Mesodermal cell (in vitro differentiated cells): ENCODE data around the gene RPL15.

Experiments
- H3K27ac ChIP-seq: 2 replicates; pipeline ENCODE4 v1.7.0; 2013; ENCODE audit warnings: mild to moderate bottlenecking, low read depth, low read length, moderate library complexity; ENCODE audit not compliant: severe bottlenecking
- H3K36me3 ChIP-seq: 2 replicates; pipeline ENCODE4 v1.7.1; 2013; ENCODE audit warnings: mild to moderate bottlenecking, low read length, moderate library complexity; ENCODE audit not compliant: control insufficient read depth, insufficient read depth
- H3K4me1 ChIP-seq: one replicate; pipeline ENCODE4 v1.7.1; 2013; ENCODE audit warnings: mild to moderate bottlenecking, low read length; ENCODE audit not compliant: insufficient read depth, control insufficient read depth, poor library complexity, severe bottlenecking
- H3K4me3 ChIP-seq: 2 replicates; pipeline ENCODE4 v1.7.0; 2013; ENCODE audit warnings: low read length, control low read depth, mild to moderate bottlenecking; ENCODE audit not compliant: insufficient read depth, poor library complexity, severe bottlenecking; ENCODE audit errors: extremely low read depth
- H3K9me3 ChIP-seq: 2 replicates; pipeline ENCODE4 v1.7.1; 2013; ENCODE audit warnings: mild to moderate bottlenecking, low read length, moderate library complexity; ENCODE audit not compliant: control insufficient read depth
- WGBS, 2 experiments: methylation state at CpG; one replicate each; pipeline ENCODE4 v1.1.5; 2013; ENCODE audit warnings: missing lambda C conversion rate in 2 of 2; ENCODE audit not compliant: insufficient coverage in 2 of 2; 5-methylcytosine and 5-hydroxymethylcytosine counted together

The RPL15 gene

DNA sequence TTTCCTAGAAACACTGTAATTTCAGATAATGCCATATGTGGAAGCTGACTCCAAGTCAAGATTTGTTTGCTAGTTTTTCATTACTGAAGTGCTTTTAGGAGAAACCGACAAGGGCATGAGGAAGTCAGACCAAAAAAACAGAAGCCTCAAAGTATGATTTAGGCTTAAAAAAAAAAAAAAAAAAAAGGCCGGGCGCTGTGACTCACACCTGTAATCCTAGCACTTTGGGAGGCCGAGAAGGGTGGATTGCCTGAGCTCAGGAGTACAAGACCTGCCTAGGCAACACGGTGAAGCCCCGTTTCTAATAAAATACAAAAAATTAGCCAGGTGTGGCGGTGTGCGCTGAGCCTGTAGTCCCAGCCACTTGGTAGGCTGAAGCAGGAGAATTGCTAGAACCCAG is 11.6 kb downstream of the RPL15 start:
- H3K4me3 ChIP-seq, result no peak overlapping the region
- 87 to 92% methylated on average over 3 to 5 of the region's 8 CpGs for WGBS, 2 experiments
- no peaks in the 10 kb centered on the region for H3K36me3 ChIP-seq
- H3K4me1 ChIP-seq, result peaks cover 13% of the 10 kb centered on the region
- H3K27ac ChIP-seq, result no peak overlapping the region
- no peaks in the 10 kb centered on the region for H3K9me3 ChIP-seq

DNA sequence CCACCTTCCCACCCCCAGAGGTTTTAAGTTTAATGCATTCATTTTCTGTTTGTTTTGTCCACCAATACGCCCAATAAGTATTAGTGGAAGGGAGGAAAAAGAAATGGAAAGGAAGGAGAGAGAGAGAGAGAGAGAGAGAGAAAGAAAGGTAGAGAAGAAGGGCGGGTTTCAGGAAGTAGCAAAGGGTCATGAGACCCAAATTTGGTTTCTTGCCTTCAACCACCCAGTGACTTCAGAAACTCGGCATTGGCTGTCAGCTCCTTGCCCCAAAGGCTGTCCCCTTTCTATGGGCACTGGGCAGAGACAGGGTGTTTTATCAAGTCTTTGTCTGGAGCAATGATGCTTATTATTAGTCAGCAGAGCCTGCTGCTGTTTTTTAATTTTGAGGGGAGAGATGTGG is 14.7 kb downstream of the RPL15 start:
- 90 to 100% methylated on average over 2 to 3 of the region's 3 CpGs for WGBS, 2 experiments
- H3K9me3 ChIP-seq, result no peaks in the 10 kb centered on the region
- H3K4me3 ChIP-seq, result no peak overlapping the region
- H3K4me1 ChIP-seq, result peaks cover 7% of the 10 kb centered on the region
- H3K36me3 ChIP-seq, result no peaks in the 10 kb centered on the region
- no peak overlapping the region for H3K27ac ChIP-seq

DNA sequence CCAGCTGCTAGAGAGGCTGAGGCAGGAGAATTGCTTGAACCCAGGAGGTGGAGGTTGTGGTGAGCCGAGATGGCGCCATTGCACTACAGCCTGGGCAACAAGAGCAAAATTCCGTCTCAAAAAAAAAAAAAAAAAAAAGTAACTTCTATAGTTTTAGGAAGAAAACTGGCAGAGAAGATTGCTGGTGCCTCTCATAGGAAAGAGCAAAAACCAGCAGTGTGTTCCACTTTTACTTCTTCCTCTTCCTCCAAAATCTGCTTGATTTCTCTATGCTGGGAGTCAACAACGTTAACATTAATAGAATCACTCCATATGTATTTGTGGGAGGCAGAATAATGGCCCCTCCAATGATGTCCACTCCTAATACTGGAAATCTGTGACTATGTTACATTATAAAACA is 15.6 kb downstream of the RPL15 start:
- WGBS, 2 experiments, result 93% methylated on average over 2 of the region's 4 CpGs; no CpG with 5 or more reads in 1 of the 2 experiments
- no peaks in the 10 kb centered on the region for H3K9me3 ChIP-seq
- H3K4me1 ChIP-seq, result peaks cover 7% of the 10 kb centered on the region
- H3K36me3 ChIP-seq, result no peaks in the 10 kb centered on the region
- H3K27ac ChIP-seq, result no peak overlapping the region
- H3K4me3 ChIP-seq, result no peak overlapping the region

GRCh38 chr3:23934253-23934652 is 17.3 kb downstream of the RPL15 start:
- 68 to 91% methylated on average over 3 to 4 of the region's 4 CpGs for WGBS, 2 experiments
- Histone ChIP-seq H3K4me3 (no peak overlapping the region), H3K4me1 (peaks cover 2% of the 10 kb centered on the region), H3K27ac (no peak overlapping the region), H3K36me3 (no peaks in the 10 kb centered on the region), H3K9me3 (peaks cover 8% of the 10 kb centered on the region)

GRCh38 chr3:23937296-23937695 is 20.4 kb downstream of the RPL15 start:
- Histone ChIP-seq H3K4me1 (no peaks in the 10 kb centered on the region), H3K27ac (no peak overlapping the region), H3K4me3 (no peak overlapping the region), H3K9me3 (peaks cover 8% of the 10 kb centered on the region), H3K36me3 (no peaks in the 10 kb centered on the region)
- no CpG with 5 or more reads among the region's 1 CpG for WGBS, 2 experiments

DNA sequence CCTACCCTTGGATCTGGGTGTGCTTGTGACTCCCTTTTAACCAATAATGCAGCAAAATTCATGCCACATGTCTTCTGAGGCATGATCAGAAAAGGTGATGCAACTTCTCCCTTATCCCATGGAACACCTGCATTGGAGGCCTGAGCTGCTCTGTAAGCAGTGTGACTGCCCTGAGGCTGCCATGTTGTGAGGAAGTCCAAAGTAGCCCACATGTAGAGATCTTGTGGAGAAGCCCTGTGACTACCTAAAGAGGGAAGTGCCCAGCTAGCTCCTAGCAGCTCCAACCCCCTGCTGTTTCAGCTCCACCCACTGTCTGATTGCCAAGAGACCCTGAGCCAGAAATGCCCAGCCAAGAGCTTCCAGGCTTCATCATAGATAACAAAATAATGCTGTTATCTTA is 21.8 kb downstream of the RPL15 start:
- no peak overlapping the region for H3K4me3 ChIP-seq
- H3K36me3 ChIP-seq, result no peaks in the 10 kb centered on the region
- H3K27ac ChIP-seq, result no peak overlapping the region
- peaks cover 8% of the 10 kb centered on the region for H3K9me3 ChIP-seq
- H3K4me1 ChIP-seq, result no peaks in the 10 kb centered on the region

GRCh38 chr3:23940775-23941174 is 23.8 kb downstream of the RPL15 start:
- 83 to 90% methylated on average over 3 to 4 of the region's 5 CpGs for WGBS, 2 experiments
- peaks cover 8% of the 10 kb centered on the region for H3K9me3 ChIP-seq
- H3K27ac ChIP-seq, result peak overlapping the region; percentile 57
- no peaks in the 10 kb centered on the region for H3K4me1 ChIP-seq
- H3K4me3 ChIP-seq, result no peak overlapping the region
- H3K36me3 ChIP-seq, result no peaks in the 10 kb centered on the region

DNA sequence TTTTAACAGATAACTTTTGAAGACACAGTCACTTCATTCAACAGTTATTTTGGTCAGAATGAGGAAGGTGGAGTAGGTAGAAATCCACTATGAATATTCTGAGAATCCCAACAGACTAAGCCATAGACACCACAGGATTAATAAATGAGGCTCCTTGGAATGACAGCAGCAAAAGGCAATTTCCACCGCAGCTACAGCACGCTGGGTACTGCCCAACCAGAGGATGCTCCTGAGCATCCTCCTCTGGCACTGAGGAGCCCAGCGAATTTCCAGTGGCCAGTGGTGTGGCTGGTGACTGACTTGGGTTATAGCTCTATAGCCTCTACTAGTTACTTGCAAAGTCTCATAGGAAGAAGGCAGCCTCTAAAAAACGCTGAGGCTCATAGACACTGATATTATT is 24.5 kb downstream of the RPL15 start:
- peaks cover under 1% of the 10 kb centered on the region for H3K4me1 ChIP-seq
- H3K4me3 ChIP-seq, result no peak overlapping the region
- no peaks in the 10 kb centered on the region for H3K36me3 ChIP-seq
- H3K27ac ChIP-seq, result no peak overlapping the region
- peaks cover 8% of the 10 kb centered on the region for H3K9me3 ChIP-seq
- 71 to 86% methylated on average over 2 to 3 of the region's 4 CpGs for WGBS, 2 experiments

- 93% methylated on average over 7 to 10 of the region's 11 CpGs for WGBS, 2 experiments
- Histone ChIP-seq H3K27ac (no peak overlapping the region), H3K4me3 (no peak overlapping the region), H3K9me3 (peaks cover 8% of the 10 kb centered on the region), H3K36me3 (no peaks in the 10 kb centered on the region), H3K4me1 (peaks cover 7% of the 10 kb centered on the region)
These were observed 25.6 kb downstream of the RPL15 start for GRCh38 chr3:23942546-23942945.

DNA sequence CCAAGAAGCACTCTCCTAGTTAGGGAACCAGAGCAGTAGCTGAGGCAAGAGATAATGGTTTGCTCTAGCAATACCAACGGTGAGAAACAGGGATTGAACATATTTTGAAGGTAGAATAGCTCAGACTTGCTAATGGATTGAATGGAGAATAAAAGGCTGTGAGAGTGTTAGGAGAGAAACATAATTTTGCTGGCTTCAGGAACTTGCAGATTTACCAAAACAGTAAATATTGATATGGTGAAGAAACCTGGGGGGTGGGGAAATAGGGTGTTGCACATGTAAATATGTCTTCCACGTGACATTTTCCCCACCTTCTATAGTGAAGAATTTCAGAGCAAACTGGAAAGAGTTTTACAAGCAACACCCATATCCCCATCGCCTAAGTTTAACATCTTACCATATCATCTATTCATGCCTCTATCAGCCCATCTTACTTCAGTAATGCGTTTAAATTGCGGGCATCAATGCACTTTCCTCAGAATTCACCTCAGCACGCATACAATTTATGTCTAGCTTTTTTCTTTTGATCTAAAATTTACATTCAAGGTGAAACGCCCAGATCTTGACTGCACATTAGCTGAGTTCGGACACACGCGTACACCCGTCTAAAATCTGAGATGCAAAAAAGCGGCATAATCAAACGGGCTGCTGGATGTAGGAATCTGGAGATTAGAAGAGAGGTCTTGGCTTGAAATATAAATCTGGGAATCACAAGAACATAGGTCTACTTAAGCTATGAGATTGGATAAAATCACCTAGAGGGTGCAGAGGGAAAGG is 27.3 kb downstream of the RPL15 start:
- Histone ChIP-seq H3K36me3 (peaks cover 7% of the 10 kb centered on the region), H3K27ac (peak overlapping the region; percentile 67), H3K4me3 (peak overlapping the region; percentile 59), H3K4me1 (peaks cover 12% of the 10 kb centered on the region), H3K9me3 (no peaks in the 10 kb centered on the region)
- WGBS, 2 experiments, result 6 to 13% methylated on average over 6 to 10 of the region's 13 CpGs

- Histone ChIP-seq H3K4me3 (peak within 1 kb of the TSS; percentile 59), H3K4me1 (peaks cover 12% of the 10 kb centered on the region), H3K36me3 (peaks cover 9% of the 10 kb centered on the region), H3K9me3 (no peaks in the 10 kb centered on the region), H3K27ac (peak within 1 kb of the TSS; percentile 99)
- 0 to 1% methylated on average over 52 to 68 of the region's 88 CpGs for WGBS, 2 experiments
These were observed 28.1 kb downstream of the RPL15 start, which contains the start of gene NR1D2 for GRCh38 chr3:23944861-23945662. NR1D2 (plus strand) TSS chr3:23945286; CDS start chr3:23945579, 293 bp downstream.
